Measurements from ENCODE around the gene FAM234A.

FAM234A gene

DNA sequence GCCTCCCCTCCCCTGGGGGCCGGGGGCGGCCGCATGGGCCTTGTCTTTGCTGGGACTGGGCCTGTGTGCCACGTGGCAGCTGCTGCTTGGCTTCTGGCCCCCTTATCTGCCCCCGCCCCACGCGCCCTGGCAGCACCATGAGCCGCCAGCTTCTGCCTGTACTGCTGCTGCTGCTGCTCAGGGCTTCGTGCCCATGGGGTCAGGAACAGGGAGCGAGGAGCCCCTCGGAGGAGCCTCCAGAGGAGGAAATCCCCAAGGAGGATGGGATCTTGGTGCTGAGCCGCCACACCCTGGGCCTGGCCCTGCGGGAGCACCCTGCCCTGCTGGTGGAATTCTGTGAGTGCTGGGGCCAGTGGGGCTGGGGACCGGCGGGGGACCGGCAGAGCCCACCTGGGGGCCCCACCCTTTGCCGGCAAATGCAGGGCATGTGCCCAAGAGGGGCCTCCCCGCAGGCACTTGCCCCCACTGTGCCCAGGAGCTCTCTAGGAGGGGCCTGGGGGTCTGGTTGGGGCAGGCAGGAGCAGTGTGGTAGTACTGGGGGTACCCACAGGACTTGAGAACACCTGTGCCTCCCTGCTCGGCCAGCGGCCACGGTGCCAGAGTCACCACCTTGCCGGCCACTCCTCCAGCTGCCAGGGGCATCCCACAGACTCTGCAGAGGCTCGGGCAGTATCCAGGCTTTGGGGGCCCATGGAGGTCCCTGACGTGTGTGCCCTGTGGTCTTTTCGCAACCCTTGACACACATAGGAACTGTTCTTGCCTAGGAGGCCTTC, 48.6 kb downstream of the FAM234A start, which contains the start of gene PDIA2:
PDIA2 (plus strand) TSS at position 132 of the 773 bp plus-strand sequence; CDS start at position 138, 6 bp downstream.
- DNase-seq = no peak

DNA sequence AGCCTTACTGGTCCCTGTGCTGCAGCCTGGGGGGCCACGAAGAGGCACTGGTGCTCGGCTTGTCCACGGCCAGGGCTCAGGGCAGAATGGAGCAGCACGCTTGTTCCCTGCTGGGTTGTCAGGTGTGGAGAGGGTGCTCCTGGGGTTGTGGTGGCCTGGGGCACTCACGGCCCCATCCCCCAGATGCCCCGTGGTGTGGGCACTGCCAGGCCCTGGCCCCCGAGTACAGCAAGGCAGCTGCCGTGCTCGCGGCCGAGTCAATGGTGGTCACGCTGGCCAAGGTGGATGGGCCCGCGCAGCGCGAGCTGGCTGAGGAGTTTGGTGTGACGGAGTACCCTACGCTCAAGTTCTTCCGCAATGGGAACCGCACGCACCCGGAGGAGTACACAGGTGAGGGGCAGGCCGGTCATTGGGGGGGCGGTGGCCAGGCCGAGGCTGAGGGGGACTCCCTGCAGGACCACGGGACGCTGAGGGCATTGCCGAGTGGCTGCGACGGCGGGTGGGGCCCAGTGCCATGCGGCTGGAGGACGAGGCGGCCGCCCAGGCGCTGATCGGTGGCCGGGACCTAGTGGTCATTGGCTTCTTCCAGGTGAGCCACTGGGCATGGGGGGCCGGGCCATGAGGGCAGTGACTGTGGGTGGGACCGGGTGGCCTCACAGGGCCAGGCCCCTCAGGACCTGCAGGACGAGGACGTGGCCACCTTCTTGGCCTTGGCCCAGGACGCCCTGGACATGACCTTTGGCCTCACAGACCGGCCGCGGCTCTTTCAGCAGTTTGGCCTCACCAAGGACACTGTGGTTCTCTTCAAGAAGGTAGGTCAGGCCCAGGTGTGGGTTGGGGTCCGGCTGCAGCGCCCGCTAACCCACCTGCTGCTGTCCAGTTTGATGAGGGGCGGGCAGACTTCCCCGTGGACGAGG, 49.8 kb downstream of the FAM234A start:
- DNase-seq = no peak

DNA sequence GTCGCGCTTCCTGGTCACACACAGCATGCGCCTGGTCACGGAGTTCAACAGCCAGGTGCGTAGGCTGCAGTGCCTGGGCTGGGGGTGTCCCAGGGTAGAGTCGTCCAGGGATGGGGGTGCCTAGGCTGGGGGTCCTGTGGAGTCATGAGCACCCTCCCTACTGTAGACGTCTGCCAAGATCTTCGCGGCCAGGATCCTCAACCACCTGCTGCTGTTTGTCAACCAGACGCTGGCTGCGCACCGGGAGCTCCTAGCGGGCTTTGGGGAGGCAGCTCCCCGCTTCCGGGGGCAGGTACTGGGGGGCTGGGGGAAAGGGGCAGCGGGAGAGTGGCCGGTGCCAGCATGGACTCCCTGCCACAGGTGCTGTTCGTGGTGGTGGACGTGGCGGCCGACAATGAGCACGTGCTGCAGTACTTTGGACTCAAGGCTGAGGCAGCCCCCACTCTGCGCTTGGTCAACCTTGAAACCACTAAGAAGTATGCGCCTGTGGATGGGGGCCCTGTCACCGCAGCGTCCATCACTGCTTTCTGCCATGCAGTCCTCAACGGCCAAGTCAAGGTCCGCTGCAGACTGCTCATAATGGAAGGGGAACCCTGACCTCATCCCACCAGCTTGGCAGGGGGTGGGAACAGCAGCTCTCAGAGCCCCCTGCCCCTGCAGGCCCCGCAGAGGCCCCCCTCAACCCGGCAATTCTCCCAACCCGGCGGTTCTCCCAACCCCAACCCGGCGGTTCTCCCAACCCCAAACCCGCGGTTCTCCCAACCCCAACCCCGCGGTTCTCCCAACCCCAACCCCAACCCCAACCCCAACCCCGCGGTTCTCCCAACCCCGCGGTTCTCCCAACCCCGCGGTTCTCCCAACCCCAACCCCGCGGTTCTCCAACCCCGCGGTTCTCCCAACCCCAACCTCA, 50.8 kb downstream of the FAM234A start:
- no peak for DNase-seq

DNA sequence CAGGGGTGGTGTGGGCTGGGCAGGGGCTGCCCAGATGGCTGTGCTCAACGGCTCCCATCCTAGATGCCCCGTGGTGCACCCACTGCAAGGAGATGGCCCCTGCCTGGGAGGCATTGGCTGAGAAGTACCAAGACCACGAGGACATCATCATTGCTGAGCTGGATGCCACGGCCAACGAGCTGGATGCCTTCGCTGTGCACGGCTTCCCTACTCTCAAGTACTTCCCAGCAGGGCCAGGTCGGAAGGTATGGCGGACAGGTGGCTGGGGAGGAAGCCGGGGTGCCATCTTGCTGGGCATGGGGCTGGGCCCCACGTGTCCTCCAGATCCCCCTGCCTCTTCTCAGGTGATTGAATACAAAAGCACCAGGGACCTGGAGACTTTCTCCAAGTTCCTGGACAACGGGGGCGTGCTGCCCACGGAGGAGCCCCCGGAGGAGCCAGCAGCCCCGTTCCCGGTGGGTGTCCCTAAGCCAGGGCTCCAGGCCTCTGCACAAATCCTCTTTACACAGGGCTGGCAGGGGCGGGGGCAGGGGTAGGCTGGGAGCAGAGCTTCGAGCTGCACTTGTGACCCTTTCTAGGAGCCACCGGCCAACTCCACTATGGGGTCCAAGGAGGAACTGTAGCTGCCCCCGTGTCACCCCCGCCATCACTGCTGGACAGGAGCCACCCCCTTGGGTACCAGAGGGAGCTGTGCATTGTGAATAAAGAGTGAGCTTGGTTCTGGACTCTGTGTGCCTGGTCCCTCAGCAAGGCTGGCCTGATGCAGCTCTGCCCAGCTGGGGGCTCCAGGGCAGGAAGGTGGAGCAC, 52.1 kb downstream of the FAM234A start:
- no peak for DNase-seq

DNA sequence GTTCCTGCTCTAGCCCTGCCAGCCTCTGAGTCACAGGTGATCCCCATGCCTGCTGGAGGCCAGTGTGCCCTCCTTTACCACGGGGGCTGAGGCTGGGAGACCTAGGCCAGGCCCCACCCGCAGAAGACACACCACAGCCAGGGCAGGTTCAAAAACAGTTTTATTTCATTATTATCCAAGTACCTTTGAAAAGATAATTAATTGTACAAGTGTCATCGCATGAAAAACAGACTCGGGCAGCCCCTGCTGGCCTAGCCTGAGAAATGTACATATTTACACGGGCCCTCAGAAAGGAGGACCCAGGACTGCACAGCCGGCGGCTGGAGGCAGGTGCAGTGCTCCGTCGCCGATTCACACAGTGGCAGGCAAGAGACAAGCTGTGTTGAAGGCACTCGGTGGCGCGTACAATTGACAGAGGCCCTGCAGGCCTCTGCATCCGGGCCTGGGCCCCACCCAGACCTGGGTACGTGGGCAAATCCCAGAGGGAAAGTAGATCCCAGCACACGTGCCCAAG, 52.7 kb downstream of the FAM234A start:
- no peak for DNase-seq

DNA sequence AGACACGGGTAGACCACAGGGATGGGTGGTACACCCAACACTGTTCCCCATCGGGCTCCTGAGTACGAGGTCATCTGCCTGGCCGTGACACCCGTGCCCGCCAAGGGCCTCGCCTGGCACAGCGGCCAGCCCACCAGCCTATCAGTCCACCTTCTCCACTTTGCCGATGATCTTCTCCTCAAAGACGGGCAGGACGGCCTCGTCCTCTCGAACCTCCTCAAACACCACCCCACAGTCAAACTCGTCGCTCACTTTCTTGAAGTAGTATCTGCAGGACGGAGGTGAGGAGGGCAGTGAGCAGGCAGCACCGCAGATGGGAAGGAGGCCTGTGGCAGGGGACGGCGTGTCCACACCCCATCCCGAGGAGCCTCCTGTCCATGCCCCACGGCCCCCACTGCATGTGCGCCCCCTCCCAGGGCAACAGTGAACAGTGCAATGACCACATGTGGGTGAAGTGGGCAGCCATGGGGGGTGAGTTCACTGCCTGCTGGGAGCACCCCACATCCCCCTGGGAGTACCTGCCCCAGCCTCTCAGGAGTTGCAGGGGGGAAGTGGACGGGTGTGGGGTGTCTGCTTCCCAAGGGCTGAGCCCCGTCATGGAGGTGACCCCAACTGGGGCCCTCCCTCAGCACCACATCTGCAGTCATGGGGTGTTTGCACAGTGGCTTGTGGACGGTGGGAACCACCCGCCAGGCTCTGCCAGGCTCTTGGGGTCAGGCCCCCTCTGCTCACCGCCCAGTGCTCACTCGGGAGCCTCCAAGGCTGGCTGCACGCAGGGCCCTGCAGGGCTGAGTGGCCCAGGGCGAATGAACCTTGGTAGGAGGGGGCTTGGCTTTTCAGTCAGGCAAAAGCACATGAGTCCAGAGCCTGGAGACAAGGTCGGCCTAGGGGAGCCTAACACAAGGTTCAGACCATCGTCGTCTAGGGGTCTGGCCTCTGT, 53.6 kb downstream of the FAM234A start:
- no peak for DNase-seq

DNA sequence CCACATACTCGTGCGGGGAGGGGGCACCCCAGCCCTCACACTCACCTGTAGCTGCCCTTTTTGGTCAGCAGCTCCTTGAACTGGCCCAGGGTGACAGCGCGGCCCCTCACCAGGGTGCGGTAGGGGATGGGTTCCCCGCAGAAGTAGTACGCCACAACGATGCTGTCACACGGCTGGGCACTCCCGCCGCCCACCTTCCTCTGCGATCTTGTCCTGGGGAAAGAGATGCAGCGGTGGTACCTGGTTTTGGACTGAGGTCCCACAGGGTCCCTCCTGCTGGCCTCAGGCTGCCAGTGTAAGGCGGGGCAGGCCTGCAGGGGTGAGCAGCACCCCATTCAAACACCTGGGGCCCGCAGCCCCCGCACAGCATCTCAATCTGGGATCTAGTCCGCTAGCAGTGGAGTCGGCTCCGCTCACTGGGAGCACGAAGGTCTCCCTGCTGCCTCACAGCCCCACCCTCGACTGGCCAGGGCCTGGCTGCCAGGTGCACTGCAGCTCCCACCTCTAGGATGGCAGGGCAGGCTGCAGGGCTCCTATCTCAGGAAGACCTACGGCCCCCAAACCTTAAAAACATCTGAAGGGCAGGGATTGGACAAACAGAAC, 54.9 kb downstream of the FAM234A start:
- no peak for DNase-seq

DNA sequence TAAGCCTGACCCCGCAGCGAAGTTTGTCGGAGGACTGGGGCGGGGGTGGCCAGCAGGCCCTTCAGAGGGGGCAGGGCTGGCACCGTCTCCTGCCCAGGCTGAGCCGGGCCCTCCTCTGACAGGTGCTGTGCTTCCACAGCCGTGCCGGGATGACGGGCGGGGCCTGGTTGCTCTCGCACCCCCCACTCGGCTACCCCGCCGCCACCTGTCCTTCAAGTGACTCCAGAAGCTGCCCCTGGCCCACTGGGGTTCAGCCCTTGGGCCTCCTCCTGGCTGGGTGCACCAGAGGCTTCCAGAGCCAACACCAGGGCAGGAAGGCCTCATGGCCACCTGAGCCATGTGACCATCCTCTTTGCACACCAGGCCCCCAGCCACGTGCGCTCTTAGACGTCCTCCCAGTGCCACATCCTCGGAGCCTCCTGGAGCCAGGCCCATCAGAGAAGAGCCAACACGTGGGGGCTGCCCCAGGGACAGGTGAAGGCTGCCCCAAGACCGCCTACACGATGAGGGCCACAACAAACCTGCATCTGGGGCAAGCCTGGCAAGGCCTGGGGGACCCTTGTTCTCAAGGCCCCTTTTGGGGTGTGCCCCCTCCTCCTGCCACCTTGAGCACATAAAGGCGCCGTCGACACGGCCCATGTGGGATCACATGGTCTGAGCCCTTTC, 55.5 kb downstream of the FAM234A start:
- DNase-seq = no peak

DNA sequence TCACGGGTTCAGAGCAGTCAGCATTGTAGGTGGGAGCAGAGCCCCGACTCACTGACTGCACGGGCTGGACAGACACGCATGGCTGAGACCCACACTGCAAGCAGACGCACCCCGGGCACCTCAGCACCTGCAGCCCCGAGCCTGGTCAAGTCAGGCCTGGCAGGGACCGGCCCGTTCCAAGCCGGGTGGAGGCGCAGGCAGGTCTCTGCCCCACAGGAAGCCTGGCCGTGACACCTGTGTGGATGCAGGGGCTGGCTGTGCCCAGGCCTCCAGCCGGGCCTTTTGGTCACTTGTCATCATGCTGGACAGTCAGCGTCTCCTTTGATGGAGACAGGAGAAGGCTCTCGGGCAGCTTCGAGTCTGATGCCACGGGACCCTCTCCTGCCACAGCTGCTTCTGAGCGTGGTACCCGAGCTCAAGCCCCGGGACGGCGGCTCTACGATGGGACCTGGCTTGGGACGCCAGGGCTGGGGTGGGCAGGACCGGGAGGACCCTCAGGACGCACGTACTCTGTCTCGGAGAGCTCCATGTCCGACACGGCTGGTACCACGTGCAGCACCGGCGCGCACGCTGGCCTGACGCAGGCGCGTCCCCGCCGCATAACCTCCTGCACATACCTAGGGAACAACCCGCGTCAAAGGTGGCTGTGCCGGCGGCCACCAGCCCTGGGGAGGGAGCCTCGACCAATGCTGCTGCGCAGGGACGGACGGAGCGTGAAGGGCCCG, 56.2 kb downstream of the FAM234A start:
- DNase-seq = no peak

DNA sequence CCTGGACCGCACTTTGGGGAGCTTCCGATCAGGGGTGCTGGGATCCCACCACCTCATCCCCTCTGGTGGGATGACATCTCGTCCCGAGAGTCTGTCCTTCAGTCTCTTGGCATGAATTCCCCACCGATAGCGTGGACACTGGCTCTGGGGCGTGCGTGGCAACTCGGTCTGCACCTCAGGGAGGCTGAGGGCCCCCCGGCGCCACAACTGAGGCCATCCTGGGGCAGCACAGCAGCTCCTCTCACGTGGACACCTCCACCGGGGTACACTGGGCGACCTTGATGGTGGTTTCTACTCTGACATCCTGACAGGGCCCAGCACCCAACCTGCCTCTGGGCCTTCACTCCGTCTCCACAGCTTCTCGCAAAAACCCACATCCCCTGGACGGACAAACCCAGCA, 56.9 kb downstream of the FAM234A start:
- DNase-seq = no peak

DNA sequence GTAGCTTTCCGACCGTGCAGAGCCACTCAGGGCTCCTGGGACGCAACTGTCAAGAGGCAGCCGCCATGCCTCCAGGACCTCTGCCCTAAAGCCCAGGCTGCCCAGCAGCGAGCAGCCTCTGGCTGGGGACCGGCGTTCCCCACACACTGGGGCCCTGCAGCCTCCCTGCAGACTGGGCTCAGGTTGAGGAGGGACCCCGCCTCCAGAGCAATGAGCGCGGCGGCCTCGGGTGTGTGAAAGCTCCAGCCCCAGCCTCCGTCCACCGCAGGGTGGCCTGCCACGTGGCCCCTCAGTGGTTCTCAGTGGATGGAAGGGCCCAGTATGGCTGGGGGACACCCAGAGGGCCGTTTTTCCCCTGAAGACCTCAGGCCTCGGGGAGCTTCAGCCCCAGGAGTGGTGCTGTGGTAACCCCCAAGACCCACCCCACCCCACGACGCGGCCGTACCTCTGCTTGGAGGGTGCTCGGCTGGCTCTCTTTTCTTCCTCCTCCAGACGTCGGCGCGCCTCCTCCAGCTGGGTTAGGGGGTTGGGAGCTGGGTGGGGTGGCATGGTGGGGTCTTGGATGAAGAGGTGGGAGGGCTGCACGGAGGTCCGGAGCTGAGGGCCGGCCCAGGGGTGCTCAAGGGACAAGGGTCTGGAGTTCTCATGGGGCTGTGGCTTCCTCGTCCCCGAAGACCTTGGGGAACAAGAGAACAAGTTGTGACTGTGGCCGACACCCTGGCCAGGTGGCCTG, 58.6 kb downstream of the FAM234A start:
- DNase-seq = no peak

DNA sequence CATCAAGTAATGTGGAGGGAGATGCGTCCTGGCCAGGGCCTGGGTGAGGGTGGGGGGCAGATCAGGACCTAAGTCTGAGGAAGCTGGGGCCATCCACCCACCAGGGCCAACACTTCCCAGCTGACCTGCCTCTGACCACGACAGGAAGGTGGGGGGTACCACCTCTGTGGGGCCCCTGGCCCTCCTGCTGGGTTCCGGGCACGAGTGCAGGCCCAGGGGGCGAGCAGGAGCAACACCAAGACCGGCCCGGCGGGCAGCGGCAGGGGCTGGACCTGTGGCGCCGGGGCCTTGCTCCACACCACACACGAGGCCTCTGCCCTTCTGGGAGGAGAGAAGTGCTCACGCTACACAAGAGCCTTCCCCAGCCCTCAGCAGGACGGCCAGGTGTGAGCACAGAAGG, 61.7 kb downstream of the FAM234A start:
- DNase-seq = no peak

DNA sequence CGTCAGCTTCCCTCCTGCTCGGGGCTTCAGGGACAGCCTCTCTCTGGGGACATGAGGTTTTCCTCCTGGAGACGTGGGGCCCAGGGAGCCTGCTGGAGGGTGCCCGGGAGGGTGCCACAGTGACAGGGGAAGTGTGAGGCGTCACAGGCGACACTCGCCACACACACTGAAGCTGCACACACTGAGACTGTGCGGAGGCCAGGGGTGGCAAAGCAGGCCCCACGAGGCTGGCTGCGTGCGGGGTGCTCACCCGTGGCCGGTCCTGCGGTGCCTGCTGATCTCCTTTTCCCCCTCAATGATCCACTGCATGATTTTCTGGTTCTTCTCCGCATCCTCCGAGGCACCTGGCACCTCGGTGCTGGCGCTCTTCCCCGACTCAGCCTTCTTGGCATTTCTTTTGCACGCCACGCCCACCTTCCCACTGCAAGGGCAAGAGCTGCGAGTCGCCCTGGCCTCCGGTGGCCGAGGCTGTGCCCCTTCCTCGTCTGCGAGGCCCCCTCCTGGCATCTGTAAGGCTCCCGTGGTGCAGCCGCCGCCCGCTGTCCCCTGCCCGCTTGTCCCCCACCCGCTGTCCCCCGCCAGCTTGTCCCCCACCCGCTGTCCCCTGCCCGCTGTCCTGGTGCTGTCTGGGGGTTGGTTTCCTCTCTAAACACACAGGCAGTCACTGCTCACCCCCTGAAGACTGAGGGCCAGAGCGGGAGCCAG, 62.3 kb downstream of the FAM234A start:
- DNase-seq = no peak

DNA sequence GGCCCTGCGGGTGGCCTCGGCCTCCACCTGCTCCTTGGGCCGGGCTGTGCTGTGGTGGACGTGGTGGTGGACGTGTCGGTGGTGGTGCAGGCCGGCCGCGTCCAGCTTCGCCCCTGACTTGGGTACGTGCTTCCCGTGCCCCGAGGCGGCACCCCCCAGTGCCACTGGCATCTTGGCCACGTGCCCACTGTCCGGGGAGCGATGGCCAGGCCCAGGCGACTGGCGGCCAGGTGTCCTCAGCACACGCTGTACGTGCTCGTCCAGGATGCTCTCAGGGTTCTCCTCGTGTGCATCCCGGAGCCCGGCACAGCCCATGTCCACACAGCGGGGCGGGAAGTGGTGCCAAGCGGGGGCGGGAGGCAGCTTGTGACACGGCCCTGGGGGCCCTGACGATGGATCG, 63.2 kb downstream of the FAM234A start:
- no peak for DNase-seq

DNA sequence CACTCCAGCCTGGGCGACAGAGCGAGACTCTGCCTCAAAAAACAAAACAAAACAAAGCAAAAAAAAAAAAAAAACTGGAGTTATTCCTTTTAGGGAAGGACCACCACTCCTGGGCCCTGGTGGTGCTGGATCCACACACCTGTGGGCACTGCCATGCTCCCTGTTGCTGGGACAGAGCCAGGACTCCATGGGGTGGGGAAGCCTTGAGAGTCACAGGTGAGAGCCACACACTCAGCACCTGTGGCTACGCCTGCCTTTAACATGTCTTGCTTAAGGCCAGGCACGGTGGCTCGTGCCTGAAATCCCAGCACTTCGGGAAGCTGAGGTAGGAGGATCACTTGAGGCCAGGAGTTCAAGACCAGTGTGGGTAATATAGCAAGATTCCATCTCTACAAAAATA, 66.6 kb downstream of the FAM234A start:
- no peak for DNase-seq

DNA sequence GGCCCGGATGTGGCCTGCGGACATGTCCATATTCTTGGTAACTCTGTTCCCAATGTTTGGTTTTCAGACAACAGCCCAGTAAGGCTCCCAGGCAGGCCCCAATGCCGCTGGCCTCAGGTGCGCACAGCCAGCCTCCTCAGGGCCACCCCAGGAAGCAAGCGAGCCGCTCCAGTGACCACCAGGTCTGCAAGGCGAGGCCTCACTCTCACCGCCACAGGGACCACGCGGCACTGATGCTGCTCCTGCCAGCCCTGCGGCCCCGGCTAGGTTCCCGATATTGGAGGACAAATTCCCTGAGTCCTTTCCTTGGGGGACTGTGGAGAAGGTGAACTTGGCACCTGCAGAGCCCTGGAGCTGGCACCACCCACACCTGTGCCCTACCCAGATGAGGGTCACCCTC, 67.3 kb downstream of the FAM234A start:
- DNase-seq = no peak

DNA sequence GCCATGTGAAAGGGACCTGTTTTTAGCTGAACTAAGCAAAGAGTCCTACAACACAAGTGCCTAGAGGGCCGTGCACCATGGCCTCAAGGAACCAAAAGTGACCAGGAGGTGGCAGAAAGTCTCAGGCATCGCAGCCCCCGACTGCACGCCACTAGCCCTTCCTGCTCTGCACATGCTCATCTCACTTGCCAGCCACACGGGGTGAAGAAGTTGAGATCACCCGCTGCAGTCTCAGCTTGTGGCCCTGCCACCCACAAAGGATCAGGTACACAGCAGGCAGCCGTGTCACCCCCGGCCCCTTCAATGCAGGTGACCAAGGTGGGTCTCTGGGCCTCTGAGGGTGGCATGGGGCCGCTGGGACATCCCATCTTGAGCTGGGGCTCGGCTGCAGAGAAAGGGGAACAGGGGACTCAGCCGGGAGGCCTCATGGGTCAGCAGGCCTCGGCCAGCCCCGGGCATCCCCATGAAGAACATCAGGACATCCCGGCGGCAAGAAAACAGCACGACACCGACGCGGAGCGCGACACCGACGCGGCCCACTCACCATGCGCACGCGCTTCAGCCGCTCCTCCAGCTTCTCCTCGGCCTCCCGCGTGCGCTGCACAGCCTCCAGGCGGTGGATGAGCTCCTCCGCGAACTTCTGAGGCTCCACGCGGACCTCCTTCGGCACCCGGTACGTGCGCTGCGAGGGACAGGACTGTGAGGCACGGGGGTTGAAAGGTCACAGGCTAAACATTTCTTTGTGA, 69.3 kb downstream of the FAM234A start:
- DNase-seq = no peak
